Right hindlimb (tissue), 1 donor: Measurements from ENCODE around the gene IQGAP2.
"Not testable (repeated sequence)": the region's sequence is repeated elsewhere in the genome, so short reads cannot be mapped to it uniquely, and the experiment has no call there.

Source experiments
- DNase-seq: peaks from one replicate; pipeline ENCODE4 v3.0.0-alpha.2; 2018

IQGAP2 gene

GRCh38 chr5:76546497-76547102 lies 143.5 kb downstream of the IQGAP2 start:
- DNase-seq = no peak

- DNase-seq = no peak
These were observed 144.3 kb downstream of the IQGAP2 start for GRCh38 chr5:76547242-76547890.

- no peak for DNase-seq
These were observed 144.9 kb downstream of the IQGAP2 start for GRCh38 chr5:76547891-76548524.

GRCh38 chr5:76548525-76549229 lies 145.6 kb downstream of the IQGAP2 start:
- no peak for DNase-seq

- not testable (repeated sequence) for DNase-seq
These were observed 147.8 kb downstream of the IQGAP2 start for GRCh38 chr5:76550881-76551280.

GRCh38 chr5:76552546-76552945 lies 149.5 kb downstream of the IQGAP2 start:
- DNase-seq = no peak

- DNase-seq = no peak
These were observed 150.2 kb downstream of the IQGAP2 start for GRCh38 chr5:76553251-76553650.

- DNase-seq = no peak
These were observed 152.0 kb downstream of the IQGAP2 start for GRCh38 chr5:76555114-76555513.

- no peak for DNase-seq
These were observed 152.6 kb downstream of the IQGAP2 start for GRCh38 chr5:76555717-76556116.

GRCh38 chr5:76556511-76557221 lies 153.6 kb downstream of the IQGAP2 start:
- no peak for DNase-seq

GRCh38 chr5:76560952-76561891 lies 158.1 kb downstream of the IQGAP2 start:
- no peak for DNase-seq

GRCh38 chr5:76561959-76562358 lies 158.9 kb downstream of the IQGAP2 start:
- DNase-seq = no peak

- DNase-seq = no peak
These were observed 161.9 kb downstream of the IQGAP2 start for GRCh38 chr5:76565009-76565408.

GRCh38 chr5:76570153-76570552 lies 167.1 kb downstream of the IQGAP2 start:
- DNase-seq = no peak

- no peak for DNase-seq
These were observed 168.5 kb downstream of the IQGAP2 start for GRCh38 chr5:76571559-76571958.

- DNase-seq = no peak
These were observed 173.4 kb downstream of the IQGAP2 start for GRCh38 chr5:76576450-76576849.

GRCh38 chr5:76576996-76577395 lies 173.9 kb downstream of the IQGAP2 start:
- DNase-seq = no peak

- DNase-seq = no peak
These were observed 176.3 kb downstream of the IQGAP2 start for GRCh38 chr5:76579166-76579937.

- no peak for DNase-seq
These were observed 177.9 kb downstream of the IQGAP2 start for GRCh38 chr5:76580981-76581380.

- no peak for DNase-seq
These were observed 179.4 kb downstream of the IQGAP2 start for GRCh38 chr5:76582230-76583162.
